Right atrium auricular region (tissue), 2 donors: ENCODE data around the gene SIDT1. TPM values are rescaled to one million over a fixed set of nuclear protein-coding genes. Genes with fewer than 3 reads are reported as not detected.

ENCODE experiments used
- DNase-seq: peaks from one replicate; pipeline ENCODE4 v3.0.0-alpha.2; 2019; ENCODE audit warnings: low spot score
- H3K27ac ChIP-seq, 2 donors: fragments of 200-600 bp; sonication (generic); 1 replicate in 1 of 2; 2 replicates in 1 of 2; pipeline ENCODE4 v1.5.1; 2016 to 2019
- H3K27me3 ChIP-seq, 2 donors: fragments of 200-600 bp; sonication (generic); one replicate each; pipeline versions ENCODE4 v1.5.1 to v1.6.0; 2017 to 2019
- H3K36me3 ChIP-seq: fragments of 200-600 bp; sonication (generic); one replicate; pipeline ENCODE4 v1.5.1; 2016
- H3K4me1 ChIP-seq, 2 donors: fragments of 200-600 bp; sonication (generic); one replicate each; pipeline versions ENCODE4 v1.5.1 to v1.6.0; 2017 to 2019
- H3K4me3 ChIP-seq, 2 donors: fragments of 200-600 bp; sonication (generic); 1 replicate in 1 of 2; 2 replicates in 1 of 2; pipeline ENCODE4 v1.5.1; 2017 to 2019; ENCODE audit warnings: mild to moderate bottlenecking in 1 of 2, moderate library complexity in 1 of 2
- H3K9me3 ChIP-seq, 2 donors: fragments of 200-600 bp; sonication (generic); one replicate each; pipeline ENCODE4 v1.5.1; 2019
- total RNA-seq, 2 donors: library from RNA; depleted of rRNA; stranded (reverse); fragments of >200 nt; gene quantifications; one replicate each; pipeline ENCODE4 v1.1.0, GENCODE V29; 2016
- TF ChIP-seq, protein P1 (sequence below), 2 donors: fragments of 200-600 bp; sonication (generic); IDR thresholded peaks; one replicate each; pipeline ENCODE4 v1.5.1; 2019; ENCODE audit warnings: antibody characterized with exemption in 2 of 2

The SIDT1 gene
- total RNA-seq, 2 donors from 2014 or later, result 0.15 to 0.16 TPM

DNA sequence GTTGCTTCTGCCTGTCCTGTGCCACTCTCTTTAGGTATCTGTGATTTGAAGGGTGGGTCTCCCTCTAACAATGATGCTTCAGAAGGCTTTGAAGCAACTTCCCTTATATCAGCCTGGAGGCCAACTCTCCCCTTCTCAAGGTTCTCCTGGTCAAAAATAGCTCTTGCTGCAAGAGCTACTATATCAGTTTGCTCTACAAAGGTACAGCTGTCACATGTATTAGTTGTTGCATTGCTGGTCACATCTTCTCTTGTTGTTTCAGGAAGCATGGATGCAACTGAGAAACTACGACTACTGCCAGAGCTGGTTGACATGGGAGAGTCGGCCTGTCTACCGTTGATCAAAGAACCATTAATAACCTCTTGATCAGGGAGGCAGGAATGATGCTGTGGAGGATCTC, 125.8 kb downstream of the SIDT1 start:
- peaks cover 14% of the 10 kb centered on the region for H3K36me3 ChIP-seq
- H3K4me3 ChIP-seq, result no peak overlapping the region
- no peak for DNase-seq
- H3K27me3 ChIP-seq, result no peaks in the 10 kb centered on the region
- TF ChIP-seq, protein P1, sequence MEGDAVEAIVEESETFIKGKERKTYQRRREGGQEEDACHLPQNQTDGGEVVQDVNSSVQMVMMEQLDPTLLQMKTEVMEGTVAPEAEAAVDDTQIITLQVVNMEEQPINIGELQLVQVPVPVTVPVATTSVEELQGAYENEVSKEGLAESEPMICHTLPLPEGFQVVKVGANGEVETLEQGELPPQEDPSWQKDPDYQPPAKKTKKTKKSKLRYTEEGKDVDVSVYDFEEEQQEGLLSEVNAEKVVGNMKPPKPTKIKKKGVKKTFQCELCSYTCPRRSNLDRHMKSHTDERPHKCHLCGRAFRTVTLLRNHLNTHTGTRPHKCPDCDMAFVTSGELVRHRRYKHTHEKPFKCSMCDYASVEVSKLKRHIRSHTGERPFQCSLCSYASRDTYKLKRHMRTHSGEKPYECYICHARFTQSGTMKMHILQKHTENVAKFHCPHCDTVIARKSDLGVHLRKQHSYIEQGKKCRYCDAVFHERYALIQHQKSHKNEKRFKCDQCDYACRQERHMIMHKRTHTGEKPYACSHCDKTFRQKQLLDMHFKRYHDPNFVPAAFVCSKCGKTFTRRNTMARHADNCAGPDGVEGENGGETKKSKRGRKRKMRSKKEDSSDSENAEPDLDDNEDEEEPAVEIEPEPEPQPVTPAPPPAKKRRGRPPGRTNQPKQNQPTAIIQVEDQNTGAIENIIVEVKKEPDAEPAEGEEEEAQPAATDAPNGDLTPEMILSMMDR (IDR thresholded peaks at IDR 0.05), result no peak
- H3K27ac ChIP-seq, result no peak overlapping the region
- peaks cover 0 to 18% of the 10 kb centered on the region in 2 donors for H3K4me1 ChIP-seq
- no peaks in the 10 kb centered on the region for H3K9me3 ChIP-seq

DNA sequence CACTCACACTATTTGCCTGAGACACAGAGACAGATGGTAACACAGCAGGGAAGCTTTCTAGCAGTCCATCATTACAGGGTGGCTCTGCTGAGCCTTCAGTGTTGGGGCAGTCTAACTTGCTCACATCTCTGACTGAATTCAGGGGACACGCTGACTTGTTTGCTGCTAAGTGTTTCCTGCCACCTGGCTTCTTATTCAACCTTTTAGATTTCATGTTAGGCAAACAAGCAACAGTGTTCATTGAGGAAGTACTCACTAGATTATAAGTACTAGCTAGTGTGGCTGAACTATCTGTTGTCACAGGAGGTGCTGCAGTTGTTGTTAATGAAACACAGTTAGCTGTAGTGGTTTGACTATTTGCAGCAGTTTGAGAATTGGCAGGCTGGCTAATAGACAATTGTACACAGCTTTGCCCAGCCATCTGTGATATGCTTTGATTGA, 126.8 kb downstream of the SIDT1 start:
- H3K27ac ChIP-seq, result peak overlapping the region in 1 of 2 donors; percentile 35

DNA sequence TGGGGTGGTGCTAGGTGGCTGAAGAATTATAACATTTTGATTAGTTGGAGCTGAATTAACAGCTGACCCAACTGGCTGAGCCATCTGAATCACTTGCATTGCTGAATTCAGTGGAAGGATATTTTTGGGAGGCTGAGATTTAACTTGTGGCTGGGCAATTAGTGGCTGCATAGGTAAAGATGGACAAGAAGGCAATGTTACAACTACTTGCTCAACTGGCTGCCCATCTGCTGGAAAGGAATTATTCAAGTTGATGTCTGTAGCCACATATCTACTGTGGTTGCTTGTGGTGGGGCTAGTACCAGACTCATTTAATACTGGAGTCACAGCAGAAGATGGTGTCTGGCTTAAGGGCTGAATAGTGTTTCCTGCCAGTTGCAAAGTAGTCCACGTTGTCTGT, 127.6 kb downstream of the SIDT1 start:
- no peaks in the 10 kb centered on the region for H3K9me3 ChIP-seq
- DNase-seq, result no peak
- H3K27me3 ChIP-seq, result no peaks in the 10 kb centered on the region
- no peak overlapping the region for H3K4me3 ChIP-seq
- H3K36me3 ChIP-seq, result peaks cover 29% of the 10 kb centered on the region
- H3K4me1 ChIP-seq, result peaks cover 0 to 18% of the 10 kb centered on the region in 2 donors
- peak overlapping the region; percentile 56 to 62 for H3K27ac ChIP-seq
- TF ChIP-seq, protein P1 (IDR thresholded peaks at IDR 0.05), result no peak

More for the DNA sequence above, 126.8 kb downstream of the SIDT1 start:
- peaks cover 20% of the 10 kb centered on the region for H3K36me3 ChIP-seq
- TF ChIP-seq, protein P1 (IDR thresholded peaks at IDR 0.05), result no peak
- H3K9me3 ChIP-seq, result no peaks in the 10 kb centered on the region
- H3K4me3 ChIP-seq, result no peak overlapping the region
- peaks cover 0 to 18% of the 10 kb centered on the region in 2 donors for H3K4me1 ChIP-seq
- no peaks in the 10 kb centered on the region for H3K27me3 ChIP-seq
- no peak for DNase-seq

DNA sequence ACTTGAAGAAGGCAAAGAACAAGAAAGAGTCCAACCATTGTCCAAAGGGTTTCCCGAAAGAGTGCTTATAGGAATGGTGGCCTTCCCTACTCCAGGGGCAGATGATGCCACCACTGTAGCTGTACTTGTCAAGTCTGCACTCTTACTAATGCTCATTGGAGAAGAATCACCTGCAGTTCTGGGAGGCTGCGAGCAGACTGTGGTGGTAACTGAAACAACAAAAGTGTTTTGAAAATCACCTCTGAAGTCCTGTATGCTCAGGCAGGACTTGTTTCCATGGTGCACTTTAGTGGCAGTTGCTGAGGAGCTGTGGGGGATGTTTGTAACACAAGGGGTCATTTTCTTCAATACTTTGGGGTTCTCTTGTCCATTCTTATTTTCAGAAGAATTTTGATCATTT, 128.1 kb downstream of the SIDT1 start:
- Histone ChIP-seq H3K36me3 (peaks cover 30% of the 10 kb centered on the region), H3K4me3 (no peak overlapping the region), H3K27ac (peak overlapping the region; percentile 56 to 62), H3K27me3 (no peaks in the 10 kb centered on the region), H3K4me1 (peaks cover 0 to 14% of the 10 kb centered on the region in 2 donors), H3K9me3 (no peaks in the 10 kb centered on the region)
- TF ChIP-seq, protein P1 (IDR thresholded peaks at IDR 0.05), result no peak
- no peak for DNase-seq

DNA sequence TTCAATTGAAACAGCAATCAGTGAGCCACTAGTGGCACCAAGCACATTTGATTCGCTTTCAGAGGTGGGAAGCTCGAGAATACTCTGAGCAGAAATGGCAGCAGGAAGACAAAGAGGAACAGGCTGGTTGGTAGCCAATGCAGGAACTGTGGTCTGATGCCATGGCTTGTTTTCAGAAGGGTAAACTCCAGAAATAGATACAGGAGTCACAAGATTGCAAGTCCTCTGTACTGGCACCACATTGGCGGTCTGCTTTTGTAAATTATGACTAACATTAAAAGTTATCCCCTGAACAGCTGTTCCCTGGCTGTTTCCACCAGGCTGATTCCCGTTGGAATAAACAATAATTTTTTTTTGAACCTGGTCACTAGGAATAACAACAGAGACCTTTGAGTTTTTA, 128.5 kb downstream of the SIDT1 start:
- DNase-seq, result no peak
- Histone ChIP-seq H3K9me3 (no peaks in the 10 kb centered on the region), H3K36me3 (peaks cover 30% of the 10 kb centered on the region), H3K4me3 (no peak overlapping the region), H3K4me1 (peaks cover 0 to 14% of the 10 kb centered on the region in 2 donors), H3K27ac (peak overlapping the region; percentile 56 to 62), H3K27me3 (no peaks in the 10 kb centered on the region)
- TF ChIP-seq, protein P1 (IDR thresholded peaks at IDR 0.05), result no peak

DNA sequence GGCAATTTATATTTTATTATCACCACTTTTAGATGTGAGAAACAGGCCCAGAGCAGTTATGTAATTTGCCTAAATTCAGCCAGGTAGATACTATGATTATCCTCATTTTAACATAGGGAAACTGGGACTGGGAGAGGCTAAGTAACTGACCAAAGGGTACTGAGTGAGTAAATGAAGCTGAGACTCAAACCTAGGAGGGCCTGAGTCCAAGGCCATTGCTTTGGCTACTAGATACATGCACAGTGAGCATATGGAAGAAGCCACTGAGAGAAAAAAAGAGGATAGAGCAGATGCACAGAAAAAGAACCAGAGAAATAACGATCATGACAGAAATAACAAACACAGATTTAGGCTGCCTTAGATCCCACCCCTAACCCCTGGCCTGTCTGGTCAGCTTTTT, 130.5 kb downstream of the SIDT1 start:
- H3K27ac ChIP-seq, result no peak overlapping the region
- no peak for DNase-seq
- TF ChIP-seq, protein P1 (IDR thresholded peaks at IDR 0.05), result no peak
- H3K9me3 ChIP-seq, result no peaks in the 10 kb centered on the region
- peaks cover 0 to 14% of the 10 kb centered on the region in 2 donors for H3K4me1 ChIP-seq
- no peaks in the 10 kb centered on the region for H3K27me3 ChIP-seq
- peaks cover 30% of the 10 kb centered on the region for H3K36me3 ChIP-seq
- no peak overlapping the region for H3K4me3 ChIP-seq
